ENCODE results near the gene WDR74. TPM values are rescaled to one million over a fixed set of nuclear protein-coding genes. Genes with fewer than 3 reads are reported as not detected.

Gene WDR74
- total RNA-seq, 1 donor from 2014 or later = 42.2 TPM

DNA sequence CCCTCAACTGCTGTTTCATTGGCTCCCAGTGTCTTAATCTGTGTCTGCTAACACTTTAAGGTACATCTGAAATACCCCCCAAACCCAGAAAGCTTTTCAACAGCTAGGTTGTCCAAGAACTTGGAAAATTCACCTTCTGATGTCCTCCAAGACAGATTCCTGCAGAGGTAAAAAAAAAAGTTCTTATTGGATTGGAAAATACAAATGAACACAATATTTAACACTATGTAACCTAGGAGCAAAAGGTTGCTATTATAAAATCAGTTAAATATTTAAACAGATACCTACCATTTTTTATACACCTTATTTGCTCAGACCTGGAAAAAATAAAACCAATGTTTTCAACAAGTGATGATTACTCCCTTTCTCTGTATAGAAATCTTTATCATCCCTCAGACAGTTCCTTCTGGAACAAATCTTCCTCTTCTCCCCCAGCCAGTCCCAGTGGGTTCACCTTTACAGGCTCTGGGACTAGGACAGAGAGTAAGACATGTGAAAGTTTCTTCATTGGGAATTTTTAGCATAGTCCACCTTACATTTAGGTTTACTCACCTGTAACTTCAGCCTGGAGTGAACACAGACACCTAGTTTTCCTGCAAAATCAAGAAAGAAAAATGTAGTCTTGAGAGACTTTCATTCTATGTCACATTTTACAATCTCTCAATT lies 13.3 kb upstream of the WDR74 start:
- TF ChIP-seq, protein P1, sequence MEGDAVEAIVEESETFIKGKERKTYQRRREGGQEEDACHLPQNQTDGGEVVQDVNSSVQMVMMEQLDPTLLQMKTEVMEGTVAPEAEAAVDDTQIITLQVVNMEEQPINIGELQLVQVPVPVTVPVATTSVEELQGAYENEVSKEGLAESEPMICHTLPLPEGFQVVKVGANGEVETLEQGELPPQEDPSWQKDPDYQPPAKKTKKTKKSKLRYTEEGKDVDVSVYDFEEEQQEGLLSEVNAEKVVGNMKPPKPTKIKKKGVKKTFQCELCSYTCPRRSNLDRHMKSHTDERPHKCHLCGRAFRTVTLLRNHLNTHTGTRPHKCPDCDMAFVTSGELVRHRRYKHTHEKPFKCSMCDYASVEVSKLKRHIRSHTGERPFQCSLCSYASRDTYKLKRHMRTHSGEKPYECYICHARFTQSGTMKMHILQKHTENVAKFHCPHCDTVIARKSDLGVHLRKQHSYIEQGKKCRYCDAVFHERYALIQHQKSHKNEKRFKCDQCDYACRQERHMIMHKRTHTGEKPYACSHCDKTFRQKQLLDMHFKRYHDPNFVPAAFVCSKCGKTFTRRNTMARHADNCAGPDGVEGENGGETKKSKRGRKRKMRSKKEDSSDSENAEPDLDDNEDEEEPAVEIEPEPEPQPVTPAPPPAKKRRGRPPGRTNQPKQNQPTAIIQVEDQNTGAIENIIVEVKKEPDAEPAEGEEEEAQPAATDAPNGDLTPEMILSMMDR (IDR thresholded peaks at IDR 0.05; ENCODE audit: unreplicated experiment) = no peak
- Mint-ChIP-seq H3K9me3 (ENCODE audit: unreplicated experiment) (no peaks in the 10 kb centered on the region), H3K27ac (ENCODE audit: unreplicated experiment) (peak overlapping the region; percentile 37), H3K27me3 (ENCODE audit: unreplicated experiment) (peaks cover 17% of the 10 kb centered on the region), H3K4me1 (ENCODE audit: unreplicated experiment) (peaks cover 29% of the 10 kb centered on the region), H3K4me3 (ENCODE audit: unreplicated experiment) (peak overlapping the region; percentile 68), H3K36me3 (ENCODE audit: low read depth, unreplicated experiment) (peaks cover 35% of the 10 kb centered on the region)
- DNase-seq (ENCODE audit: low spot score) = no peak

DNA sequence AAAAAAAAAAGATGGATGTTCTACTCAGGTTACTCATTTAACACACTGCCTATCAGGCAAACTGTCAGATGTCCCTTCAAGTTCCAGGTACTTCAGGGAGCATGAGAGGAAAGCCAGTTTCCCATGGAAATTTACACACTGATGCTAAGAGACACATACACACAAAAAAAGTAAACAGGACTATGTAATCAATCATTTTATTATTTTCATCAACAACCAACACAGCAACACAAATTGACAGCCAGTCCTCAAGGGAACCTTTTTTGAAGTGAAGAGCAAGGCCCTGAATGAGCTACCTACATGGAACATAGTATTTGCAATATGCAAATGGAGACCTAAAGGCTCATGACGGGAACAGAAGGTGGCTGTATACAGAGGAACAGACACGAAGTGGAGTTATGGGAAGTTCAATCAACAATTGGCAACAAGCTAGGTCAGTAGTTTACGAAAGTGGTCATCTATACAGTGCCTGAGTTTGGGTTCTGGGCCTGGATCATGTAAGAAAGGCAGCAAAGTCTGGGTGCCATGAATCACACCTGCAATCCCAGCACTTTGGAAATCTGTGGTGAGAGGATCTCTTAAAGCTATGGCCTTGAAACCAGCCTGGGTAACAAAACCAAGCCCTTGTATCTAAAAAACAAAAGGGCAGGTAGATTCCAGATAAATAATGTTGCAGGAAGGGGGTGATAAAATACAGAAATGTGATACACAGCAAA lies 12.6 kb upstream of the WDR74 start:
- Mint-ChIP-seq H3K27ac (ENCODE audit: unreplicated experiment) (no peak overlapping the region), H3K27me3 (ENCODE audit: unreplicated experiment) (peaks cover 17% of the 10 kb centered on the region), H3K4me1 (ENCODE audit: unreplicated experiment) (peaks cover 28% of the 10 kb centered on the region), H3K4me3 (ENCODE audit: unreplicated experiment) (no peak overlapping the region), H3K9me3 (ENCODE audit: unreplicated experiment) (no peaks in the 10 kb centered on the region), H3K36me3 (ENCODE audit: low read depth, unreplicated experiment) (peaks cover 35% of the 10 kb centered on the region)
- TF ChIP-seq, protein P1 (IDR thresholded peaks at IDR 0.05; ENCODE audit: unreplicated experiment) = no peak
- DNase-seq (ENCODE audit: low spot score) = no peak

GRCh38 chr11:62850911-62851806 lies 11.8 kb upstream of the WDR74 start:
- H3K27me3 Mint-ChIP-seq (ENCODE audit: unreplicated experiment) = peaks cover 14% of the 10 kb centered on the region
- H3K36me3 Mint-ChIP-seq (ENCODE audit: low read depth, unreplicated experiment) = peaks cover 35% of the 10 kb centered on the region

GRCh38 chr11:62847767-62848314 lies 8.5 kb upstream of the WDR74 start:
- H3K4me1 Mint-ChIP-seq (ENCODE audit: unreplicated experiment) = peaks cover 3% of the 10 kb centered on the region
- no peak overlapping the region for H3K4me3 Mint-ChIP-seq (ENCODE audit: unreplicated experiment)
- DNase-seq (ENCODE audit: low spot score) = no peak
- H3K27ac Mint-ChIP-seq (ENCODE audit: unreplicated experiment) = no peak overlapping the region
- H3K9me3 Mint-ChIP-seq (ENCODE audit: unreplicated experiment) = no peaks in the 10 kb centered on the region
- no peaks in the 10 kb centered on the region for H3K27me3 Mint-ChIP-seq (ENCODE audit: unreplicated experiment)
- TF ChIP-seq, protein P1 (IDR thresholded peaks at IDR 0.05; ENCODE audit: unreplicated experiment) = no peak
- H3K36me3 Mint-ChIP-seq (ENCODE audit: low read depth, unreplicated experiment) = peaks cover 10% of the 10 kb centered on the region

More at GRCh38 chr11:62850911-62851806, 11.8 kb upstream of the WDR74 start:
- no peak overlapping the region for H3K4me3 Mint-ChIP-seq (ENCODE audit: unreplicated experiment)
- DNase-seq (ENCODE audit: low spot score) = no peak
- no peaks in the 10 kb centered on the region for H3K9me3 Mint-ChIP-seq (ENCODE audit: unreplicated experiment)
- H3K4me1 Mint-ChIP-seq (ENCODE audit: unreplicated experiment) = peaks cover 28% of the 10 kb centered on the region
- TF ChIP-seq, protein P1 (IDR thresholded peaks at IDR 0.05; ENCODE audit: unreplicated experiment) = no peak
- H3K27ac Mint-ChIP-seq (ENCODE audit: unreplicated experiment) = no peak overlapping the region

All from endothelial cell (in vitro differentiated cells).